ENCODE measurements around the gene CGAS.

DNA sequence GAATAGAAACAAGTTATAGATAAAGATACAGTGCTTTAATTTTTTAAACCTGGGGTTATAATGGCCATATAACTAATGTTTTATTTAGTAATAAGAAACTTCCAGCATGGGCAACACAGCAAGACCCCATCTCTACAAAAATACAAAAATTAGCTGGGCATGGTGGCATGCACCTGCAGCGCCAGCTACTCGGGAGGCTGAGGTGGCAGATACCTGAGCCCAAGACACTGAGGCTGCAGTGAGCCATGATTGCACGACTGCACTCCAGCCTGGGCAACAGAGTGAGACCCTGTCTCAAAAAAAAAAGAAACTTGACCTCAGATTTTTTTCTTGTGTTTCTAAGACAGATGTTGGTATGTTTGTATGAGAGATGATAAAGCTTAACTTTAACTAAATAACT, 45.8 kb upstream of the CGAS start:
- TF ChIP-seq EZH2 (IDR thresholded peaks at IDR 0.05; ENCODE audit: borderline replicate concordance, insufficient read depth, low read length, poor library complexity, severe bottlenecking) = no peak
- TF ChIP-seq, protein P1, sequence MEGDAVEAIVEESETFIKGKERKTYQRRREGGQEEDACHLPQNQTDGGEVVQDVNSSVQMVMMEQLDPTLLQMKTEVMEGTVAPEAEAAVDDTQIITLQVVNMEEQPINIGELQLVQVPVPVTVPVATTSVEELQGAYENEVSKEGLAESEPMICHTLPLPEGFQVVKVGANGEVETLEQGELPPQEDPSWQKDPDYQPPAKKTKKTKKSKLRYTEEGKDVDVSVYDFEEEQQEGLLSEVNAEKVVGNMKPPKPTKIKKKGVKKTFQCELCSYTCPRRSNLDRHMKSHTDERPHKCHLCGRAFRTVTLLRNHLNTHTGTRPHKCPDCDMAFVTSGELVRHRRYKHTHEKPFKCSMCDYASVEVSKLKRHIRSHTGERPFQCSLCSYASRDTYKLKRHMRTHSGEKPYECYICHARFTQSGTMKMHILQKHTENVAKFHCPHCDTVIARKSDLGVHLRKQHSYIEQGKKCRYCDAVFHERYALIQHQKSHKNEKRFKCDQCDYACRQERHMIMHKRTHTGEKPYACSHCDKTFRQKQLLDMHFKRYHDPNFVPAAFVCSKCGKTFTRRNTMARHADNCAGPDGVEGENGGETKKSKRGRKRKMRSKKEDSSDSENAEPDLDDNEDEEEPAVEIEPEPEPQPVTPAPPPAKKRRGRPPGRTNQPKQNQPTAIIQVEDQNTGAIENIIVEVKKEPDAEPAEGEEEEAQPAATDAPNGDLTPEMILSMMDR (IDR thresholded peaks at IDR 0.05; ENCODE audit: poor library complexity, severe bottlenecking) = no peak
